HG03139 (cell line): ENCODE data around the gene PITX1.

Experiments
- ATAC-seq: cut with Tn5 transposase; IDR thresholded peaks from one replicate; pipeline ENCODE4 v1.9.1; 2021; ENCODE audit not compliant: unreplicated experiment

The PITX1 gene

GRCh38 chr5:135030123-135030955, 3.7 kb downstream of the PITX1 start:
- no peak for ATAC-seq

- ATAC-seq, result no peak
These were observed 4.4 kb downstream of the PITX1 start for GRCh38 chr5:135029477-135030122.

DNA sequence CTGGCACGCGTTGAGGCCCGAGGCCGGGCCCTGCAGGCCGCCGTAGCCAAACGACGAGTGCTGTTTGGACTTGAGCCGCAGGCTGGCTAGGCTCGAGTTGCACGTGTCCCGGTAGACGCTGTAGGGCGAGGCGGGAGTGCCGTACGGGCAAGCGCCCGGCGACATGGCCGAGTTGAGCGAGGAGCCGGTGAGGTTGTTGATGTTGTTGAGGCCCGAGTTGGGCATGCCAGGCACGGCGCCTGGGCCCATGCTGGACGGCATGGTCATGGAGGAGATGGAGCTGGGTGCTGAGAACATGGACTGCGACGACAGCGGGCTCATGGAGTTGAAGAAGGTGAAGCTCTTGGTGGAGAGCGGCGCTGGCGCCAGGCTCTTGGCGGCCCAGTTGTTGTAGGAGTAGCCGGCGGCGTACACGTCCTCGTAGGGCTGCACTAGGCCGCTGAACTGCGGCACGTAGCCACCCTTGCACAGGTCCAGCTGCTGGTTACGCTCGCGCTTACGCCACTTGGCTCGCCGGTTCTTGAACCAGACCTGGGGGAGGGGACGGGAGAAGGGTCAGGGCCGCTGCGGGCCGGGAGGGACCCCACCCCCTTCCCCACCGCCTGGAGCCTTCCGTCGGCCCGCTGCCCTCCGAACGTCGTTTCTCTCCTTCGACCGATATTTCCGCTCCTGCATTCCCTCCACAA, 5.1 kb downstream of the PITX1 start:
- ATAC-seq, result no peak

DNA sequence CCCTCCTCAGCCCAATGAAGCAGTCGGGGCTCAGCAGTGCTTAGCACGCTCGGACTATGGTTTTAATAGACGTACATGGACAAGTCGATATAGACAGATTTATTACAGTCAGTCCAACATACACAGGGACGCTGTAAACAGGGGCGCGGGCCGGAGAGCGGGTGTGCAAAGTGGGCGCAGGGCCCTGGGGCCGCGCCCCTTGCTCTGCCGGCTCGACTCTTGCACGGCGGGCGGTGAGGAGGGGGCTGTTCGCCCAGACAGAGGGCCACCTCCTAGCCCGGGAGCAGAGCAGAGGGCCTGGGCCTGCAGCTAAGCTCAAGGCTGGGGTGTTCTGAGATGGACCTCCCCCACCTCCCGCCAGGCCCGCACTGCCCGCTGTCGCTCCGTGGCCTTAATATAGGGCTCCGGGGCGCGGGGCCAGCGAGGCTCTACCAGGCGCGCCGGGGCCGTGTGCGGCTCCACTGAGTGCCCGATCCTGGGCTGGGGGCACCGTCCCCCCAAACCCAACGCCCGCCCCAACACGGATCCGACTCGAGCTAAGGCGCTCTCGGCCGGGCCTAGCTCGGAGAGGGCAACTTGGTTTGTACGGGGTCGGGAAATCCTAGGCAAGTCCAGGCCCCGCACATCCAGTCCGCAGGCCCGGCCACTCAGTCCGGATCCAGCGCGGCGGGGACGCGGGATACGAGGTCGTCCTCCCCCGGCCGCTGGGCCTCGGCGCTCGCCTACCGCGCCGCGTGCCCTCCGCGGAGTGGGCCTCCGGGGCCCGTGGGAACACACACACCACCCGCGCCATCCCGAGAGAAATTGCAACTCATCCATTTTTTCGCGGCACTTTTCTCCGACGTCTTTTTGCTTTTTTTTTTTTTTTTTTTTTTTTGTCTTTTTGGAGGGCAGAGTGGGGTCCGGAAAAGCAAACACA, 6.1 kb downstream of the PITX1 start:
- ATAC-seq, result no peak

GRCh38 chr5:135027266-135027696, 6.7 kb downstream of the PITX1 start:
- ATAC-seq, result no peak

GRCh38 chr5:135026645-135027265, 7.3 kb downstream of the PITX1 start:
- no peak for ATAC-seq

GRCh38 chr5:135025730-135026644, 8.0 kb downstream of the PITX1 start:
- no peak for ATAC-seq

DNA sequence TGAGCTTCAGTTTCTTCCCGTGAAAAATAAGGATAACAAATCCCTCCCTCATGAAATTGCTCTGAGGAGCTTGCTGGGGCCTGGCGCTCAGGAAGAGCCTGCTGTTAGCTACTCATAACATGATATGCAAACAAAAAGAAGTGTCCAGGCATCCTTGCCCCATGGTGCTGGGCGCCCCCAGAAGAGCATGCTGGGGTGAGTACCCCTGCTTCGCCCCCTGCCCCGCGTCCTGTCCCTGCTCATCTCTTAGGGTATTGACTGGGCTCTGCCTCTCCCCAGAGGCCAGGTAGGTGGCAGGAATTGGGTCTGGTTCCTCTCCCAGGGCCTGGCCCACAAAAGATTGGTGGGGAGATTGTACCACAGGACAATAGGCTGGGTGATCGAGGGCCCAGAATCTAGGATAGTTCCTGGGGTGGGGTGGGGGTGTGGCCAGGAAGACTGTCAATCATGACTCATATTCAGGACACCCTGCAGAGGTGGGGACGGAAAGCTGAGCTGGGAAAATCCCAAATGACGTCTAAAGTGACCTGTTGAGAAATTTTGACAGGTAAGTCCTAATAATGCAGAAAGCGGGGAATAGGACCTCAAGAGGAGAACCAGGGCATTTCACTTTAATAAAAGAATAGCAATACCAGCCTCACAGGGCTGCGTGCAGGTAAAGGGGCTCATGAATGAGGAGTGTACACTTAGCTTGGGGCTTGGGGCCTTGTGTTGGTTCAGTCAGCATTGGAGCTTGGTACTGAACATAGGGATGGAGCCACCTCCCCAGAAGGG, 8.9 kb downstream of the PITX1 start:
- no peak for ATAC-seq

DNA sequence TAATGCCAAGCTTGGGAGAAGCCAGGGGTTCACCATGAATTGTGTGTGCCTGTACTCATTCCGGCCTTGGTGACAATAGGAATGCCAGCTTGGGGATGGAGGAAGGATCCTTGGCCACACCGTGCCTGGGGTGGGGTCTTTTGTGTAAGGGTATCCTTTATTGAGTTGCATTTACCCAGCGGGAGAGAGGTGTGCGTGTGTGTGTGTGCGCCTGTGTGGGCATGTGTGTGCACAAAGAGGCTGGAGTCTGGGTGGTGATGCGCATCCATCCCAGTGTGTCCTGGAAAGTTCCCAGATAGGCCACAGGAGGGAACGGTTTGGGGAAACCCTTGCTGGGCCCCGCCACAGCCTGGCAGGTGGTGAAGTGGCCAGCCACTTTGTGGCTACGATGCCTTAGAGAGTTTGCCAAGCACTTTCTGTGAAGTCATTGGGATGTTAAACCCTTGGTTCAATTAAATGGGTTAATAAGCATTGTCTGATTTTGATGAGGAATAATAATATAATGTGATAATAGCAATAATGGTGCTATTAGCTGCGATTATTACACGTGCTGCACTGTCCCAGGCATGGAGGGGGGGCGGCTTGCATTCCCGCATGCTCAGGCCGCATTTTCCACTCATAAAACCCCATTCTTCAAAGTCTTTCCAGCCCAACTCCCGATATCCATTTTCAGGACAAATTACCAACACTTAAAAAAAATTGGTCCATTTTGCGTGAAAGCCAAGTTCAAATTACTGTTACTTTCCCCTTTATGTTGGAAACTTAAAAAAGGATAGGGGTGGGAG, 13.7 kb downstream of the PITX1 start:
- ATAC-seq, result no peak

DNA sequence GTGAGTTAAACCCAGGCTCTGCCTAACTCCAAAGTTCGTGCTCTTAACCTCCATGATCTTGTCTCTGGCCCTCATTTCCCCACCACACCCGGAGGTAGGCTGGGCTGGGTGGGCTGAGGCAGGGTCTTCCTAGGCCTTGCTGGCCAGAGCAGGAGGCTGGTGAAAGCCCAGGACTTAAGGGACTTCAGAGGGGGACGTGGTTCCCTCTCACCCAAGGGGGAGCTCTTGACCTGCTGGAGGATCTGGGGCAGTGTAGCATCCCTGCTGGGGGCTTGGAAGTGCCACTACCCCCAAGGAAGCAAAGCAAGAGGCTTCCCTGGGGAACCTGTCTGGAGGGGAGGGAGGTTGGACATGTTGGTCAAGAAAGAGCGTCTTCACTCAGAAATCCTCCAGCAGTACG, 14.7 kb downstream of the PITX1 start:
- ATAC-seq, result no peak

DNA sequence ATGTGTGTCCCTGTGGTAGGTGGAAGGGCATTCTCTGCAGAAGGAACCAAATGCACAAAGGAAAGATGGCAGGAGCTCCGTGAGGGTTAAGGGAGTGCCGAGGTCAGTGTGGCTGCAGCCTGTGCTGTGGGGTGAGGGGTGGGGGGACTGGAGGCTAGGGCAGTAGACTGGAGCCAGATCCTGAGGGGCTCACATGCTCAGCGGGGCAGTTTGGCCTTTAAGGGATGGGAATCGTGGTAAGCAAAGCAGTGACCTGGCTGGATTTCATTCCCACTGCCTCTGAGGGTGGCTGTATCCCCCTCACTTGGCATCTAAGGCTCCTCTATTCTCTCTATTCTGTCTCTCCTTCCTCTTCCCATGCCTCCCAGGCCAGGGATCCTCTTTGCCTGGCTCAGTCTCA, 15.6 kb downstream of the PITX1 start:
- ATAC-seq, result no peak

- no peak for ATAC-seq
These were observed 17.2 kb downstream of the PITX1 start for GRCh38 chr5:135016861-135017290.

- no peak for ATAC-seq
These were observed 18.1 kb downstream of the PITX1 start for GRCh38 chr5:135015942-135016341.

GRCh38 chr5:135013947-135014570, 20.0 kb downstream of the PITX1 start:
- no peak for ATAC-seq

DNA sequence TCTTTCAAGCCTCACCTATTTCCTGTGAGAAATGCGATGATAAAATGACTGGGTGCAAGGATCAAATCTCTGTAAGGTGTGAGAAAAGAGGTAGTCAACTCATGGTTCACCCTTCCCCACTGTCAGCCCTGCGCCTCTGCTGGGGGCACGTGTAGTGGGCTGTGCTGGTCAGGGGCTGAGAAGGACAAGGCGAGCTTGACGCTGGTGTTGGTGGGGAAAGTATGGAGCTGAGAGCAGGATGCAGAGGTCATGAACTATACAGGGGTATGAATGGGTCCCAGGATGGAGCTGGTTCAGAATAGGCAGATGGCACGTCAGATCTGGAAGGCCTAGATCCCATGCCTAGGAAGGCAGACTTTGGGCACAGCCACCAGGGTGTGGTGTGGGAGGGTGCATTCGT, 20.6 kb downstream of the PITX1 start:
- ATAC-seq, result no peak

DNA sequence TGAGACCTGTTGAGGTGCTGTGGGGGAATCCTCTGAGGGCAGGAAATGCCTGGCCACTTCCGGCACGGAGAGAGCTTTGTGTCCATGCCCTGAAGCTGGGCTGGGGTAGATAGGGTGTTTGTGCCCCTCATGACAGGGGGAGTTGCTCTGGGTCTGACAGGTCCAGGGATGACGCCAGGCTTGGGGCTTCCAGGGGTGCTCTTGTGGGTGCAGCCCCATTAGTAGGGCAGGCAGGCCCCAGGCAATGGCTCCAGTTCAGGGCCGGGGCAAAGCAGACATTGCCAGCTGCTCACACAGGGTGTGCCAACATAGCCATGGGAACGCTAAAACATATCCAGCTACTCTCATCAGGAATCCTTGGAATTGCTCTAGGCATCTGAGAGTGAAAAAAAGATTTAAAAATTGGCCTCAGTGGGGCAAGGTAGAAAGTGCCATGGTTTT, 21.1 kb downstream of the PITX1 start:
- ATAC-seq, result no peak

GRCh38 chr5:135012033-135012588, 21.9 kb downstream of the PITX1 start:
- no peak for ATAC-seq
